NCI-H146 (cell line): ENCODE results near the gene UBL4A.

Experiments used
- DNase-seq: peaks from one replicate; lab custom pipeline; 2025; lab: John Stamatoyannopoulos, UW

UBL4A gene

DNA sequence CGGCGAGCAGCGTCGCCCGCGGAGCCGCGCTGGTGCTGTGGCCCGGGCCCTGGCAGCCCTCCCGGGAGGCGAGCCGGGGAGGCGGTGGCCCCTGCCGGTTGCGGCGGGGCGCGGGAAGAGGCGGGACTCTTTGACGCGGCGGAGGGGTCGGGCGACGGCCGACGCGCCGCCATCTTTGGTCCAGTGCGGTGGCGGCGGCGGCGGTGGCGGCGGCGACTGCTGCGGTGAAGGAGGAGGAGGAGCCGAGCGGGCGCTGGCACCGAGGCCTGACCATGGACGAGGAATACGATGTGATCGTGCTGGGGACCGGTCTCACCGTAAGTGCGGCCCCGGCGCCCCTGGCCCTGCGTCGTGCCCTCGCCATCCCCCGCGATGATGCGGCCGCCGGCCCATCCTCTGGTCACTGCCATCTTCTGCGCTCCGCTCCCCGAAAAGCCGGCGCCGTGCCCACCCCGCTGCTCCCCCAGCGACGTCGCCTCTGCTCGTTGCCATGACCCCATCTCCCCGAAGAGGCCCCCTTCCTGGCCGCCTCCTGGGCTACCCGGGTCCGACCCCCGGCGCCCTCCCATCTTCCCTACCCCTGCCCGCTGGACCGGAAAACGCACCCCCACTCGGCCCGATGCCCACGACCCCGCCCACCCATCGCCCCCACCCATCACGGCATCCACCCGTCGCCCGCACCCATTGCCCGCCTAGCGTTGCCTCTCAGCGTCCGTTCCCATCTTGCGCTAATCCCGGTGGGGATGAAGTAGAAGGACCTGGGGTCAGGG, 49.2 kb downstream of the UBL4A start, which contains the start of gene GDI1:
GDI1 (plus strand) TSS at position 172 of the 770 bp plus-strand sequence; CDS start at position 273, 101 bp downstream.
- DNase-seq, result peak; percentile 59

DNA sequence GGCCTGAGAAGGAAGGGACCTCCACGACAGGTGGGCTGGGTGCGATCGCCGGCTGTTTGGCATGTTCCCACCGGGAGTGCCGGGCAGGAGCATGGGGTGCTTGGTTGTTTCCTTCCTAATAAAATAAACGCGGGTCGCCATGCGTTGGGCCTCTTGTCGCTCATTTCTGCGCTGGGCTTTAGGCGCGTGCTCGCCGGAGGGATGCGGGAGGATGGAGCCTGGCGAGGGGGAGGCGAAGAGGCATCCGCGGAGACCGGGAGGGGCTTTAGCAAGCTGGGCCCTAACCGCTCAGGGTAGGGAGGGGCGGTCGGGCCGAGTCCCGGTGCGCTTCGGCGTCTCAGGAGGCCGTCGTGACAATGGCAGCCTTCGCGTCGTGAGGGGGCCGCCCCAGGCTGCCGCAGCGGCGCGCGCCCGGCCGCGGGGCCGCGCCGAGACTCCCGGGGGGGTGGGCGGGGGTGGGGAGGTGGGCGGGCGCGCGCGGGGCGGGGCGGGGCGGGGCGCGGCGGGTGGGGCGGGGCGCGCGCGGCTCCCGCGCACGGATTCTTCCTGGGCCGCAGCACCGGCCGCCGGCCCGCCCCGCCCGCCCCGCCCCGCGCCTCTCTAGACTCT, 49.9 kb downstream of the UBL4A start:
- DNase-seq, result peak; percentile 65

DNA sequence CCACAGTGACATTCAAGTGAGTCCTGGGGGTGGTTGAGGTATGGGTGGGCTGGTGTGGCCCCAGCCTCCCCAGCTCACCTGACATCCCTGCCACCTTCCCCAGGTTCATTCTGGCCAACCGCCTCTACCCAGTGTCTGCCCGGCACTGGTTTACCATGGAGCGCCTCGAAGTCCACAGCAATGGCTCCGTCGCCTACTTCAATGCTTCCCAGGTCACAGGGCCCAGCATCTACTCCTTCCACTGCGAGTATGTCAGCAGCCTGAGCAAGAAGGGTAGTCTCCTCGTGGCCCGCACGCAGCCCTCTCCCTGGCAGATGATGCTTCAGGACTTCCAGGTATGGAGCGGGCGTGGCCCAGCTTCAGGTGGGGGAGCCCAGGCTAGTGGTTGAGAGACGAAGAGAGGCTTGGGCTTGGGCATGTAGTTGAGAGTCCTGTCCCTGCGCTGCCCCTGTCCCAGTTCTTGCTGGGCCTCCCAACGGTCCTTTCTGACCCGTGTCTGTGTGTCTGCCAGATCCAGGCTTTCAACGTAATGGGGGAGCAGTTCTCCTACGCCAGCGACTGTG, 51.2 kb downstream of the UBL4A start:
- DNase-seq, result no peak

DNA sequence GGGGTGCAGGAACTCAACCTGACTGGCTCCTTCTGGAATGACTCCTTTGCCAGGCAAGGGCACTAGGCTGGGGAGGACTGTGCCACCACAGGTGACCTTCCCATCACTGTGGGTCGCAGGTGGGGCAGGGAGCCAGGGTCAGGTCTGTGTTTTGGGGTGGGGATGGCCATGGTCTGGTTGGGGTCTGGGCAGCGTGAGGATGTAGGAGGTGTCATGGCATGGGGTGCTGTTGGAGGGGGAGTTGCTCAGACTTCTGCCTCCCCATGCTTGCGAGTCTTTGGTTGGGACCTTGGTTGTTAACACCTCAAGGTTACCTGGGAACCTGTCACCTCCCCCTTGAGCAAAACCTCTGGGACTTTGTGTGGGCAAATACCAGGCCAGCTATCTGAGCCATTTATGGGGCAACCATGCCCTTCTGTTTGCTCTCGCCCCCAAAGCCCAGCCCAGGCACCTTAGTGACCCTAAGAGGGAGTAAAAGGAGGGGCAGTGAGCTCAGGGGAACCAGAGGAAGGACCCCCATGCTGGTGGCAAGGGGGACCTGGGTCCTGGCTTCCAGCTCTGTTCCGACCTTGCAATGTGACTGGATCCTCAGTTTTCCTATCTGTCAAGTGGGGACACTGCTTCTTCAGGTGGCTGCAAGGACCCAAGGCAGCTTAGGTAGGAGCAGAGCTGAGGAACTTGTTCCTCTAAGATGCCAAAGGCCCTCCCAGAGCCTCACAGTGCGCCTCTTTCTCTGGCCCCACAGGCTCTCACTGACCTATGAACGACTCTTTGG, 51.8 kb downstream of the UBL4A start:
- no peak for DNase-seq
